Endothelial cell of umbilical vein (primary cell): ENCODE results near the gene CMIP.

Experiments used
- CTCF ChIP-seq, 2 donors: IDR thresholded peaks; 1 replicate in 1 of 2; 2 replicates in 1 of 2; pipeline ENCODE4 v1.5.1; 2011; ENCODE audit warnings: low read length in 2 of 2, mild to moderate bottlenecking in 2 of 2, moderate library complexity in 2 of 2, control low read depth in 1 of 2, inconsistent platforms in 1 of 2, low read depth in 1 of 2; ENCODE audit not compliant: insufficient read depth in 1 of 2; ENCODE audit errors: extremely low read depth in 1 of 2
- EZH2 ChIP-seq: IDR thresholded peaks from 2 replicates; pipeline ENCODE4 v1.6.1; 2012; ENCODE audit warnings: borderline replicate concordance, low read depth, mild to moderate bottlenecking, moderate library complexity, low read length, inconsistent platforms; ENCODE audit not compliant: severe bottlenecking
- POLR2A ChIP-seq: IDR thresholded peaks from 2 replicates; pipeline ENCODE4 v1.6.1; 2012; ENCODE audit warnings: low read depth, mild to moderate bottlenecking, control low read depth, low read length
- POLR2AphosphoS5 ChIP-seq: IDR thresholded peaks from 2 replicates; pipeline ENCODE4 v1.6.1; 2012; ENCODE audit warnings: low read depth, mild to moderate bottlenecking, control low read depth, low read length, moderate library complexity; ENCODE audit not compliant: insufficient read depth

DNA sequence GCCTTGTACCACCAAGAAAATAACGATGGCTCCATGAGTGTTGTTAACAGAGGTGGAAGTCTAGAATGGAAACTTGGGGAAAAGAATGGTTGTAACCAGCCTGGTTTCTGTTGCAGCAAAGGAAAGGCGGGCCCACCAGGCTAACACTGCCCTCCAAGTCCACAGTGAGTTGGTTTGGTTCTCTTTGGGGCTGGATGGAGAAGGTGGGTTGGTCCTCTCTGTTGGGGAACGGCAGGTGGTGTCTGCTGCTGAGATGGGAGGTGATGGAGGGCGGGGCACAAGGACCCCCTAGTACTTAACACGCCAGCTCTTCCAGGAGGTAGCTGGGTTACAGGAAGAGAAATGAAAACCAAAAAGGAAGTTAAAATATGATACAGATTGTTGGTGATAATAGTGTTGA lies 257.9 kb downstream of the CMIP start:
- TF ChIP-seq CTCF (IDR thresholded peaks at IDR 0.05; ENCODE audit: extremely low read depth in 1 of 2, insufficient read depth in 1 of 2, low read depth in 1 of 2, low read length in 2 of 2) (no peak), POLR2AphosphoS5 (no peak), EZH2 (no peak), POLR2A (no peak)
